ENCODE results near the gene SAA2.
"Not testable (repeated sequence)": the region's sequence is repeated elsewhere in the genome, so short reads cannot be mapped to it uniquely, and the experiment has no call there.

Gene SAA2

GRCh38 chr11:18248561-18248960 is at the start of gene SAA2:
Gene SAA2 (minus strand): TSS chr11:18248668. CDS start chr11:18248011, 657 bp downstream.
- DNase-seq (ENCODE audit: low read depth in 3 of 3, low spot score in 1 of 3) = no peak

DNA sequence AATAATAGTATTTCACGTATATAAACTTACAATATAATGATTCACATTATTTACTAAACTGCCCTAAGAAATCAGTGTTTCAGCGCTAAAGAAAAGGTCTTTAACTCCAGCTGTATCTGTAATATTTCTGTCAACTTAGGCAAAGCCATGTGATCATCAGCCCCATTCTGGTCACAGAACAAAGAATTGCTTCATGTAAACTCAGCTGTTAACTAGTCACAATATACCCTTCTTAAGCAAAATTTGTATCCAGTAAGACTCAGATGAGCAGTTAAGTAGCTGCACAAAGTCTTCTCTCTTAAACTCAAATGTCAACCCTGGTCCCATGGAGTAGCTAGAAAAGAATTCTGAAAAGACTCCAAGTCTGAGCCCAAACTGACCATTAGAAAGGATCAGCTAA is 46.8 kb upstream of the SAA2 start:
- DNase-seq (ENCODE audit: low read depth in 3 of 3, low spot score in 1 of 3) = no peak

GRCh38 chr11:18294862-18295261 is 46.4 kb upstream of the SAA2 start:
- DNase-seq (ENCODE audit: low read depth in 3 of 3, low spot score in 1 of 3) = no peak

- DNase-seq (ENCODE audit: low read depth in 3 of 3, low spot score in 1 of 3) = no peak
Observed at GRCh38 chr11:18288911-18289310, 40.4 kb upstream of the SAA2 start.

- no peak for DNase-seq (ENCODE audit: low read depth in 3 of 3, low spot score in 1 of 3)
Observed at GRCh38 chr11:18285841-18286240, 37.4 kb upstream of the SAA2 start.

- no peak for DNase-seq (ENCODE audit: low read depth in 3 of 3, low spot score in 1 of 3)
Observed at GRCh38 chr11:18282626-18283025, 34.2 kb upstream of the SAA2 start.

GRCh38 chr11:18280438-18281045 is 32.1 kb upstream of the SAA2 start:
- no peak for DNase-seq (ENCODE audit: low read depth in 3 of 3, low spot score in 1 of 3)

GRCh38 chr11:18277565-18278271 is 29.2 kb upstream of the SAA2 start:
- DNase-seq (ENCODE audit: low read depth in 3 of 3, low spot score in 1 of 3) = no peak

DNA sequence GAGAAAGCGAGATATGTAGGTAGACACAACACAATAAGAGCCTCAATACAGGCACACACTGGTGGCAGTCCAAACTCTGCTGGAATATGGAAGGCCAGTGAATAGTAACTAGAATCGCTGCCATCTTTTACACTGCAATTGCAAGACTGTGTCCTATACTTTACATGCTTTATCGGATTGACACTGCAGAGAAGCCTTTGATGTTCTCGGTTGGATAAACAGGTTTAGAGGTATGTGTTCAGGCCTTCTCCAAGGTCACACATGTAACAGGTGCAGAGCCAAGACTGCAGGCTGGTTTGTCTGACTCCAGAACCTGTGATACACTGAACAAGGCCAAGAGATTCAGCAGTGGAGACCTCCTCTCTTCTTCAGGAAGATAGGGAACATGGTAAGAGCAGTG is 22.7 kb upstream of the SAA2 start:
- no peak for DNase-seq (ENCODE audit: low read depth in 3 of 3, low spot score in 1 of 3)

DNA sequence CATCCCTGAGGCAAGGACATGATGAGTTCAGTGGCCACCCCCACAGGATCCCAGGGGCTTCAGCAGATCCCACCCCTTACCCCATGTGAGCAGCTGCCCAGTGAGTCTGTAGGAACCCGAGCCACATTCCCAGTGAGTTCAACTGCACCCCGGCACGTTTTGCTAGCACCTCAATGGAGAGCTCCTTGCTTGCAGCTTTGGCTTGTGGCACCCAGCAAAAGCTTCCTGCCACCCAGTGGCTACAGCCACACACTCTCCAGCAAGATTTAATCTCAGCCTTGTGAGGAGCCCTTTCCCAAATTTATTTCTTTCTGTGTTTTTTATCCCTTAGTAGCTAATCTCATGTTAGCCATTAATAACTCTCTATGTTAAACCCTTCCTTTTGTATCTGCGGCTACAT is 21.6 kb upstream of the SAA2 start:
- no peak for DNase-seq (ENCODE audit: low read depth in 3 of 3, low spot score in 1 of 3)

- not testable (repeated sequence) for DNase-seq (ENCODE audit: low read depth in 3 of 3, low spot score in 1 of 3)
Observed at GRCh38 chr11:18269252-18269651, 20.8 kb upstream of the SAA2 start.

- DNase-seq (ENCODE audit: low read depth in 3 of 3, low spot score in 1 of 3) = not testable (repeated sequence)
Observed at GRCh38 chr11:18267335-18268133, 19.1 kb upstream of the SAA2 start.

DNA sequence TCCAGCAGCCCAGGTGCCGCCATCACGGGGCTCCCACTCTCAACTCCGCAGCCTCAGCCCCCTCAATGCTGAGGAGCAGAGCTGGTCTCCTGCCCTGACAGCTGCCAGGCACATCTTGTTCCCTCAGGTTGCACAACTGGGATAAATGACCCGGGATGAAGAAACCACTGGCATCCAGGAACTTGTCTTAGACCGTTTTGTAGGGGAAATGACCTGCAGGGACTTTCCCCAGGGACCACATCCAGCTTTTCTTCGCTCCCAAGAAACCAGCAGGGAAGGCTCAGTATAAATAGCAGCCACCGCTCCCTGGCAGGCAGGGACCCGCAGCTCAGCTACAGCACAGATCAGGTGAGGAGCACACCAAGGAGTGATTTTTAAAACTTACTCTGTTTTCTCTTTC is 17.5 kb upstream of the SAA2 start, which contains the start of gene SAA1:
SAA1 (plus strand) TSS at position 316 of the 400 bp plus-strand sequence. CDS start 624 bp downstream, outside the sequence.
- DNase-seq (ENCODE audit: low read depth in 3 of 3, low spot score in 1 of 3) = no peak

DNA sequence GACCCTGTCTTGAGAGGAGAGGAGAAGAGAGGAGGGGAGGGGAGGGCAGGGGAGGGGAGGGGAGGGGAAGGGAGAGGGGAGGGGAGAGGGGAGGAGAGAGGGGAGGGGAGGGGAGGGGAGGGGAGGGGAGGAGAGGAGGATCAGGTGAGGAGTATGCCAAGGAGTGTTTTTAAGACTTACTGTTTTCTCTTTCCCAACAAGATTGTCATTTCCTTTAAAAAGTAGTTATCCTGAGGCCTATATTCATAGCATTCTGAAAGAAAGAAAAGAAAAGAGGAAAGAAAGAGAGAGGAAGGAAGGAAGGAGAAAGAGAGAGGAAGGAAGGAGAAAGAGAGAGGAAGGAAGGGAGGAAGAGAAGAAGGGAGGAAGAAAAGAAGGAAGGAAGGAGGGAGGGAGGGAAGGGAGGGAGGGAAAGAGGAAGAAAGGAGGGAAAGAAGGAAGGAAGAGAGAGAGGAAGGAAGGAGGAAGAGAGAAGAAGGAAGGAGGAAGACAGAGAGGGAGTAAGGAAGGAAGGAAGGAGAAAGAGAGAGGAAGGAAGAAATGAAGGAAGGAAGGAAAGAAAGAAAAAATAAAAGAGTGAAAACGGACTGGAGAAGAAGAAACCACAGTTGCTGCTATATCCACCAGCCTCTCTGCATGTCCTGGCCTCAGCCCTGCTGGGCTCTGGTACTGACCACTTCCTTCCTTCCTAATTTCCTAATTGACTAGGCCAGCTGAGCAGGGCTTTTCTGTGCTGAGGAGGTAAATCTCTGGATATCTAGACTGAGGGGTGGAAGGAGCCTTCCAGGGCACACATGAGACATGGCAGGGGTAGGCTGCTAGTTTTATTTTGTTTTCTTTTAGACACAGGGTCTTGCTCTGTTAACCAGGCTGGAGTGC is 16.4 kb upstream of the SAA2 start:
- DNase-seq (ENCODE audit: low read depth in 3 of 3, low spot score in 1 of 3) = no peak

GRCh38 chr11:18264035-18264434 is 15.6 kb upstream of the SAA2 start:
- DNase-seq (ENCODE audit: low read depth in 3 of 3, low spot score in 1 of 3) = no peak

DNA sequence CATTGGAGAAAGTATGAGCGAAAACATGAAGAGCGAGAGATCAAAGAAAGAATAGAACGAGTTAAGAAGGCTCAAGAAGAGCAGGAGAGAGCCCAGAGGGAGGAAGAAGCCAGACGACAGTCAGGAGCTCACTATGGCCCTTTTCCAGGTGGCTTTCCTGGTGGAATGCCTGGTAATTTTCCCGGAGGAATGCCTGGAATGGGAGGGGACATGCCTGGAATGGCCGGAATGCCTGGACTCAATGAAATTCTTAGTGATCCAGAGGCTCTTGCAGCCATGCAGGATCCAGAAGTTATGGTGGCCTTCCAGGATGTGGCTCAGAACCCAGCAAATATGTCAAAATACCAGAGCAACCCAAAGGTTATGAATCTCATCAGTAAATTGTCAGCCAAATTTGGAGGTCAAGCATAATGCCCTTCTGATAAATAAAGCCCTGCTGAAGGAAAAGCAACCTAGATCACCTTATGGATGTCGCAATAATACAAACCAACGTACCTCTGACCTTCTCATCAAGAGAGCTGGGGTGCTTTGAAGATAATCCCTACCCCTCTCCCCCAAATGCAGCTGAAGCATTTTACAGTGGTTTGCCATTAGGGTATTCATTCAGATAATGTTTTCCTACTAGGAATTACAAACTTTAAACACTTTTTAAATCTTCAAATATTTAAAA is 14.3 kb upstream of the SAA2 start:
- not testable (repeated sequence) for DNase-seq (ENCODE audit: low read depth in 3 of 3, low spot score in 1 of 3)

DNA sequence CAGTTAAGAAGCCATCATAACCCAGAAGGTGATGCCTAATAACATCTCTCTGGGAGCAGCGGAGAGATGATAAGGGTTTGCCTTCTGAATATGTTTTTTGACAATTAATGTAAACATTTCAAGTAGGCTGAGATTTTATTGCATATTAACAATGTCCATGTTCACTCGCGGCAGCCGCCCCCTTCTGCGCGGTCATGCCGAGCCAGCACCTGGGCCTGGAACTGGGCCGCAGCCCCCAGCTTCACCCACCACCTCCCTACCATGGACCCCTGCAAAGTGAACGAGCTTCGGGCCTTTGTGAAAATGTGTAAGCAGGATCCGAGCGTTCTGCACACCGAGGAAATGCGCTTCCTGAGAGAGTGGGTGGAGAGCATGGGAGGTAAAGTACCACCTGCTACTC is 13.3 kb upstream of the SAA2 start:
- DNase-seq (ENCODE audit: low read depth in 3 of 3, low spot score in 1 of 3) = no peak

DNA sequence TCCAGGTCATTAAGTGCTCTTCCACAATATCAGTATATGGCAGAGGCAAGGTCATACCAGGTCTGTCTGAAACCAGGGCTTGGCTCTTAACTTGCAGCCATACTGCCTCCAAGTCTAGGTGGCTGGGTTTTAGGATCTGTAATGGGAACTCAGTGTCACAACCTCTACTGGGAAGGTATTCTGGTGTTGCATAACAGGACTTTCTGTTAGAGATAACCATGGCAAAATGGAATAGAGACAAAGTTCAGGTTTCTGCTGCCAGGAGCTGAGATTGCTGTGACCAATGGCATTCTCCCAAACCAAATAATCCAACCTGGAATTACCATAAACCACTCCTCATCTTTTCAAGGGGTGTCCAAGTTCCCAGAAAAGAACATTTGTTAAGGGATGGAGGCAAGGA is 10.8 kb upstream of the SAA2 start:
- no peak for DNase-seq (ENCODE audit: low read depth in 3 of 3, low spot score in 1 of 3)

DNA sequence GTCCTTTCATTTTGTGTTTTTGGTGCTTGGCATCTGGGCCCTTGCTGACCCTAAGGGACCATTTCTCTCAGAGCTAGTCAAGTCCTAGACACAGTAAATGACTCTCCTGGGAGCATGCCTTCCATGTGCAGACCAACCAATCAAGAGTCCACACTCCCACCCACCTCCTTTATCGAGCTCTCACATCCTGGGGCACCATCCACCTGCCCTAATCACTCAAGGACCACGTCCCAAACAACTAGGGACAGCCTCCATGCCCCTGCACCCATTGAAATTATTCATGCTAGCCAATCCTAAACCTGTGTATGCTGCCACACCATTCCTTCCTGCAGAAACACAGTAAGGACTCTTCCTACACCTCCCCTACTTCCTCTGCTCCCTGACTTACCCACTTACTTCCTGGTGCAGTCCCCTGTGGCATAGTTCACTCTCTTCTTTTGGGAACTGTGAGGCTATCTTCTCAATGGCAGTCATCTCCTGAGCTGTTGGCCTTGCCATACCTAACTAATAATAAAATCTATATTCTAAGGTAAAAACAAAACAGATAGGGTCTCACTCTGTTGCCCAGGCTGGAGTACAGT is 6.4 kb upstream of the SAA2 start:
- no peak for DNase-seq (ENCODE audit: low read depth in 3 of 3, low spot score in 1 of 3)

- no peak for DNase-seq (ENCODE audit: low read depth in 3 of 3, low spot score in 1 of 3)
Observed at GRCh38 chr11:18253778-18254338, 5.4 kb upstream of the SAA2 start.
